CD14-positive monocyte (primary cell): ENCODE data around the gene TAF13. TPM values are rescaled to one million over a fixed set of nuclear protein-coding genes. Genes with fewer than 3 reads are reported as not detected.

Experiments used
- DNase-seq, 3 donors: peaks; one replicate each; pipeline ENCODE4 v3.0.0-alpha.2; 2011 to 2022
- H2AFZ ChIP-seq: 2 replicates; pipeline ENCODE4 v1.6.0; 2012; ENCODE audit warnings: mild to moderate bottlenecking, low read depth, low read length, inconsistent platforms; ENCODE audit not compliant: insufficient read depth, poor library complexity, severe bottlenecking
- H3K27ac ChIP-seq, 2 donors: 1 replicate in 1 of 2; 2 replicates in 1 of 2; pipeline ENCODE4 v1.5.1; 2012 to 2013; ENCODE audit warnings: low read length in 2 of 2, control low read depth in 1 of 2, inconsistent platforms in 1 of 2, low read depth in 1 of 2, mild to moderate bottlenecking in 1 of 2
- H3K27me3 ChIP-seq, 2 donors: one replicate each; pipeline versions ENCODE4 v1.6.0 to v1.6.1; 2011 to 2013; ENCODE audit warnings: low read length in 2 of 2; ENCODE audit not compliant: control insufficient read depth in 2 of 2, insufficient read depth in 2 of 2
- H3K36me3 ChIP-seq, 2 donors: replicated peaks in 1 of 2; 1 replicate in 1 of 2; 2 replicates in 1 of 2; pipeline versions ENCODE4 v1.5.1 to v1.6.1; 2012 to 2013; ENCODE audit warnings: low read length in 2 of 2, control low read depth in 1 of 2, inconsistent platforms in 1 of 2, mild to moderate bottlenecking in 1 of 2; ENCODE audit not compliant: insufficient read depth in 2 of 2, control insufficient read depth in 1 of 2
- H3K4me1 ChIP-seq, 2 donors: 1 replicate in 1 of 2; 2 replicates in 1 of 2; pipeline versions ENCODE4 v1.5.1 to v1.6.1; 2012 to 2013; ENCODE audit warnings: low read length in 2 of 2, control low read depth in 1 of 2, inconsistent platforms in 1 of 2, mild to moderate bottlenecking in 1 of 2, moderate library complexity in 1 of 2; ENCODE audit not compliant: insufficient read depth in 2 of 2, control insufficient read depth in 1 of 2
- H3K4me2 ChIP-seq: replicated peaks from 2 replicates; pipeline ENCODE3; 2012; ENCODE audit warnings: low read length, moderate library complexity, mild to moderate bottlenecking; ENCODE audit not compliant: poor library complexity, severe bottlenecking; ENCODE audit errors: extremely low read depth
- H3K4me3 ChIP-seq, 3 experiments: fragments of 200-600 bp in 1 of 3; sonication (generic) in 1 of 3; replicated peaks in 1 of 3; 1 replicate in 2 of 3; 2 replicates in 1 of 3; pipeline ENCODE4 v1.5.1; 2011 to 2013; ENCODE audit warnings: low read length in 3 of 3, mild to moderate bottlenecking in 3 of 3, control low read depth in 2 of 3, low read depth in 2 of 3, inconsistent platforms in 1 of 3, moderate library complexity in 1 of 3
- H3K79me2 ChIP-seq: 2 replicates; pipeline ENCODE4 v1.6.0; 2012; ENCODE audit warnings: mild to moderate bottlenecking, control low read depth, inconsistent platforms, low read length, moderate library complexity; ENCODE audit not compliant: insufficient read depth
- H3K9ac ChIP-seq: 2 replicates; pipeline ENCODE4 v1.6.0; 2017; ENCODE audit warnings: low read length, mild to moderate bottlenecking; ENCODE audit not compliant: insufficient read depth, poor library complexity, severe bottlenecking
- H3K9me3 ChIP-seq, 2 donors: replicated peaks in 1 of 2; 1 replicate in 1 of 2; 2 replicates in 1 of 2; pipeline versions ENCODE4 v1.5.1 to v1.6.1; 2012 to 2013; ENCODE audit warnings: low read length in 2 of 2, control low read depth in 1 of 2; ENCODE audit not compliant: control insufficient read depth in 1 of 2, insufficient read depth in 1 of 2
- H4K20me1 ChIP-seq: 2 replicates; pipeline ENCODE4 v1.6.0; 2012; ENCODE audit warnings: mild to moderate bottlenecking, low read length, control low read depth, moderate library complexity; ENCODE audit not compliant: insufficient read depth
- H3K27ac Mint-ChIP-seq, 7 donors: one replicate each; pipeline ENCODE4 v1.8.0; 2020; ENCODE audit warnings: mild to moderate bottlenecking in 7 of 7, mixed read lengths in 7 of 7, moderate library complexity in 6 of 7, inconsistent platforms in 2 of 7
- H3K27me3 Mint-ChIP-seq, 3 donors: one replicate each; pipeline ENCODE4 v1.8.0; 2021 to 2022; ENCODE audit warnings: low read depth in 3 of 3, mild to moderate bottlenecking in 3 of 3, mixed read lengths in 3 of 3, moderate library complexity in 3 of 3, inconsistent platforms in 1 of 3
- H3K36me3 Mint-ChIP-seq, 2 donors: one replicate each; pipeline ENCODE4 v1.8.0; 2020; ENCODE audit warnings: mixed read lengths in 2 of 2, inconsistent platforms in 1 of 2, mild to moderate bottlenecking in 1 of 2
- H3K4me1 Mint-ChIP-seq: one replicate; pipeline ENCODE4 v1.8.0; 2020; ENCODE audit warnings: mild to moderate bottlenecking, mixed read lengths
- H3K4me3 Mint-ChIP-seq, 2 donors: one replicate each; pipeline ENCODE4 v1.8.0; 2020; ENCODE audit warnings: mild to moderate bottlenecking in 2 of 2, mixed read lengths in 2 of 2, moderate library complexity in 1 of 2
- H3K9me3 Mint-ChIP-seq, 7 donors: one replicate each; pipeline ENCODE4 v1.8.0; 2020 to 2022; ENCODE audit warnings: mixed read lengths in 7 of 7, mild to moderate bottlenecking in 6 of 7, moderate library complexity in 6 of 7, inconsistent platforms in 2 of 7
- WGBS: methylation state at CpG from one replicate; pipeline ENCODE4 v1.1.5; 2013; ENCODE audit warnings: missing lambda C conversion rate; ENCODE audit not compliant: insufficient coverage; 5-methylcytosine and 5-hydroxymethylcytosine counted together
- intact Hi-C, 2 donors: fragments of 100-400 bp; cut with micrococcal nuclease; formaldehyde crosslinking; loops; one replicate each; pipeline versions ENCODE4 v1.15.0 to v1.15.1; 2023
- polyA plus RNA-seq, 3 donors: library from polyadenylated mRNA; depleted of rRNA in 1 of 3; unstranded in 2 of 3; stranded (reverse) in 1 of 3; fragments of 300-500 nt in 2 of 3; fragments of >200 nt in 1 of 3; fragmentation: Illumina TruSeq in 2 of 3; gene quantifications; 1 replicate in 2 of 3; 2 replicates in 1 of 3; pipeline ENCODE4 v1.2.3, GENCODE V29; 2012 to 2021
- TF ChIP-seq, protein P1 (sequence below): fragments of 200-600 bp; IDR thresholded peaks from one replicate; pipeline ENCODE4 v1.8.0; 2022; ENCODE audit warnings: antibody characterized with exemption, mild to moderate bottlenecking

Gene TAF13
- polyA plus RNA-seq, 3 donors = 1.2 to 17.7 (median 5.2) TPM

DNA sequence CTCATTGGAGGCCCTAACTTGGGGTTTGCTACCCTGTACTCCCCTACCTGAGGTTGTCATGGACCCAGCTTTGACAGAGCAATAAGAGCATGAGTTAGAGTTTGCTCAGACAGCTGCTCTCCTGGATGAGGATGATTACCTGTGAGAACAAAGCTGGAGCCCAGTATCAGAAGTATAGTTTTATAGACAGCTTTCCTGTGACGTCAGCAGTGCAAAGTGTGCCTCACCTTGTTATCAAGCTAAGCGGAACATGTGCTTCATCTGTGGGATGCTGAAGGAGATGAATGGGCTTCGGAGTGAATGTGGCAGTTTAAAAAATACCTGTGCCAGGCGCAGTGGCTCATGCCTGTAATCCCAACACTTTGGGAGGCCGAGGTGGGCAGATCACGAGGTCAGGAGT lies 28.5 kb downstream of the TAF13 start:
- intact Hi-C loops = no loop called here
- H3K36me3 ChIP-seq = no peaks in the 10 kb centered on the region
- DNase-seq = no peak
- H3K9ac ChIP-seq = no peak overlapping the region
- H3K79me2 ChIP-seq = no peaks in the 10 kb centered on the region
- H3K4me1 ChIP-seq = peaks cover 0 to 4% of the 10 kb centered on the region in 2 donors
- TF ChIP-seq, protein P1, sequence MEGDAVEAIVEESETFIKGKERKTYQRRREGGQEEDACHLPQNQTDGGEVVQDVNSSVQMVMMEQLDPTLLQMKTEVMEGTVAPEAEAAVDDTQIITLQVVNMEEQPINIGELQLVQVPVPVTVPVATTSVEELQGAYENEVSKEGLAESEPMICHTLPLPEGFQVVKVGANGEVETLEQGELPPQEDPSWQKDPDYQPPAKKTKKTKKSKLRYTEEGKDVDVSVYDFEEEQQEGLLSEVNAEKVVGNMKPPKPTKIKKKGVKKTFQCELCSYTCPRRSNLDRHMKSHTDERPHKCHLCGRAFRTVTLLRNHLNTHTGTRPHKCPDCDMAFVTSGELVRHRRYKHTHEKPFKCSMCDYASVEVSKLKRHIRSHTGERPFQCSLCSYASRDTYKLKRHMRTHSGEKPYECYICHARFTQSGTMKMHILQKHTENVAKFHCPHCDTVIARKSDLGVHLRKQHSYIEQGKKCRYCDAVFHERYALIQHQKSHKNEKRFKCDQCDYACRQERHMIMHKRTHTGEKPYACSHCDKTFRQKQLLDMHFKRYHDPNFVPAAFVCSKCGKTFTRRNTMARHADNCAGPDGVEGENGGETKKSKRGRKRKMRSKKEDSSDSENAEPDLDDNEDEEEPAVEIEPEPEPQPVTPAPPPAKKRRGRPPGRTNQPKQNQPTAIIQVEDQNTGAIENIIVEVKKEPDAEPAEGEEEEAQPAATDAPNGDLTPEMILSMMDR = no peak
- H3K4me2 ChIP-seq = no peak overlapping the region
- no peak overlapping the region for H3K27ac ChIP-seq
- 83% methylated on average over 1 of the region's 6 CpGs for WGBS
- H3K9me3 ChIP-seq = no peaks in the 10 kb centered on the region
- no peaks in the 10 kb centered on the region for H4K20me1 ChIP-seq
- Mint-ChIP-seq H3K9me3 (peaks cover 0 to 5% (median 0%) of the 10 kb centered on the region in 7 donors), H3K27me3 (peaks cover 9 to 22% (median 16%) of the 10 kb centered on the region in 3 donors), H3K4me1 (peaks cover 5% of the 10 kb centered on the region), H3K4me3 (no peak overlapping the region), H3K36me3 (no peaks in the 10 kb centered on the region), H3K27ac (no peak overlapping the region)
- H3K27me3 ChIP-seq = peaks cover 0 to 2% of the 10 kb centered on the region in 2 donors
- H3K4me3 ChIP-seq = no peak overlapping the region
- H2AFZ ChIP-seq = no peak overlapping the region

DNA sequence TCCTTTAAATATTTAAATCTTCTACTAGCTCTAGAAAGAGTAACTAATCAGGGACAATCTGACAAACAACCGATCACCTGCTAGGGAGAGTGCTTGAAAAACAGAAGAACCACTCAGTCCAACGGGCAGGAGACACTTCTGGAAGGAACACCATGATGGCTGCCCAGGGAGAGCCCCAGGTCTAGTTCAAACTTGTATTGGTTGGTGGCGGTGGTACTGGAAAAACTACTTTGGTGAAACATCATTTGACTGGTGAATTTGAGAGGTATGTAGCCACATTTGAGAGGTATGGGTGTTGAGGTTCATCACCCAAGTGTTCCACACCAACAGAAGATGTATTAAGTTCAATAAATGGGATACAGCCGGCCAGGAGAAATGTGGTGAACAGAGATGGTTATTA lies 29.1 kb downstream of the TAF13 start:
- WGBS = 80% methylated on average over 3 of the region's 4 CpGs

More for the DNA sequence above, 29.1 kb downstream of the TAF13 start:
- Histone ChIP-seq H3K27ac (no peak overlapping the region), H3K36me3 (no peaks in the 10 kb centered on the region), H3K79me2 (no peaks in the 10 kb centered on the region), H3K27me3 (peaks cover 0 to 2% of the 10 kb centered on the region in 2 donors), H3K4me2 (no peak overlapping the region), H3K9ac (no peak overlapping the region), H3K4me1 (peaks cover 0 to 5% of the 10 kb centered on the region in 2 donors), H3K9me3 (no peaks in the 10 kb centered on the region), H4K20me1 (no peaks in the 10 kb centered on the region), H2AFZ (no peak overlapping the region), H3K4me3 (no peak overlapping the region)
- Mint-ChIP-seq H3K27me3 (peaks cover 9 to 22% (median 16%) of the 10 kb centered on the region in 3 donors), H3K4me1 (peaks cover 6% of the 10 kb centered on the region), H3K36me3 (no peaks in the 10 kb centered on the region), H3K9me3 (peaks cover 0 to 5% (median 0%) of the 10 kb centered on the region in 7 donors), H3K4me3 (no peak overlapping the region), H3K27ac (no peak overlapping the region)
- no peak for DNase-seq
- intact Hi-C loops = no loop called here
- TF ChIP-seq, protein P1 = no peak
